AML-193 (cell line): ENCODE measurements around the gene HELZ.
"Not testable (repeated sequence)": the region's sequence is repeated elsewhere in the genome, so short reads cannot be mapped to it uniquely, and the experiment has no call there.

ENCODE experiments used
- DNase-seq, 2 experiments: peaks; one replicate each; lab custom pipeline; 2025; lab: John Stamatoyannopoulos, UW

HELZ gene

GRCh38 chr17:67050471-67051154 lies 194.4 kb downstream of the HELZ start:
- no peak for DNase-seq

- DNase-seq = no peak
Observed at GRCh38 chr17:67050066-67050465, 194.9 kb downstream of the HELZ start.

GRCh38 chr17:67049025-67049739 lies 195.8 kb downstream of the HELZ start:
- DNase-seq = no peak

GRCh38 chr17:67047382-67047781 lies 197.6 kb downstream of the HELZ start:
- no peak for DNase-seq

GRCh38 chr17:67046398-67046797 lies 198.6 kb downstream of the HELZ start:
- no peak for DNase-seq

- no peak for DNase-seq
Observed at GRCh38 chr17:67044940-67045339, 200.1 kb downstream of the HELZ start.

GRCh38 chr17:67044016-67044772 lies 200.8 kb downstream of the HELZ start, which contains the start of gene CACNG1:
CACNG1 (plus strand) TSS chr17:67044554; CDS start chr17:67044661, 107 bp downstream.
- DNase-seq = no peak

GRCh38 chr17:67043283-67043682 lies 201.7 kb downstream of the HELZ start:
- DNase-seq = no peak

GRCh38 chr17:67041941-67042899 lies 202.8 kb downstream of the HELZ start:
- DNase-seq = no peak

GRCh38 chr17:67041531-67041930 lies 203.5 kb downstream of the HELZ start:
- no peak for DNase-seq

GRCh38 chr17:67041119-67041518 lies 203.9 kb downstream of the HELZ start:
- not testable (repeated sequence) for DNase-seq

GRCh38 chr17:67040652-67041051 lies 204.3 kb downstream of the HELZ start:
- no peak for DNase-seq

GRCh38 chr17:67038861-67039365 lies 206.1 kb downstream of the HELZ start:
- no peak for DNase-seq

- no peak for DNase-seq
Observed at GRCh38 chr17:67035131-67036083, 209.6 kb downstream of the HELZ start.

- no peak for DNase-seq
Observed at GRCh38 chr17:67033613-67034012, 211.4 kb downstream of the HELZ start.

- no peak for DNase-seq
Observed at GRCh38 chr17:67032985-67033384, 212.0 kb downstream of the HELZ start.

GRCh38 chr17:67032382-67032781 lies 212.6 kb downstream of the HELZ start:
- no peak for DNase-seq

- no peak for DNase-seq
Observed at GRCh38 chr17:67030641-67031040, 214.4 kb downstream of the HELZ start.

GRCh38 chr17:67027031-67027628 lies 217.9 kb downstream of the HELZ start:
- DNase-seq = no peak

GRCh38 chr17:67026341-67026740 lies 218.7 kb downstream of the HELZ start:
- DNase-seq = no peak
